ENCODE measurements around the gene DNMBP. TPM values are rescaled to one million over a fixed set of nuclear protein-coding genes. Genes with fewer than 3 reads are reported as not detected.
"Not testable (repeated sequence)": the region's sequence is repeated elsewhere in the genome, so short reads cannot be mapped to it uniquely, and the experiment has no call there.

Gene DNMBP
- total RNA-seq, 2 donors from 2014 or later, result 4.1 to 4.3 TPM

- Mint-ChIP-seq H3K9me3 (no peaks in the 10 kb centered on the region), H3K4me3 (no peak overlapping the region), H3K4me1 (ENCODE audit: low read depth in 2 of 2) (peaks cover under 1% of the 10 kb centered on the region in 2 donors), H3K36me3 (no peaks in the 10 kb centered on the region), H3K27ac (no peak overlapping the region), H3K27me3 (peaks cover 2 to 7% of the 10 kb centered on the region in 2 donors)
- DNase-seq (ENCODE audit: low spot score) (no peak), ATAC-seq (no peak)
These were observed 15.8 kb upstream of the DNMBP start for GRCh38 chr10:100025576-100025975.

DNA sequence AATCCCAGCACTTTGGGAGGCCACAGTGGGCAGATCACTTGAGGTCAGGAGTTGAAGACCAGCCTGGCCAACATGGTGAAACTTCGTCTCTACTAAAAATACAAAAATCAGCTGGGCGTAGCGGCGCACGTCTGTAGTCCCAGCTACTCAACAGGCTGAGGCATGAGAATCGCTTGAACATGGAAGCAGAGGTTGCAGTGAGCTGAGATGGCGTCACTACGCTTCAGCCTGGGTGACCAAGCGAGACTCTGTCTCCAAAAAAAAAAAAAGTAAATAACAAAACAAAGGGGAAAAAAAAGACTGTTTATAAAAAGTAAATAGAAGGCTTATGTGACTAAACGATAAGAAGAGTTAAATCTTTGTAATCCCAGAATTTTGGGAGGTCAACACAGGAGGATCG is 15.0 kb upstream of the DNMBP start:
- ATAC-seq, result no peak
- Mint-ChIP-seq H3K4me1 (ENCODE audit: low read depth in 2 of 2) (peaks cover 8 to 9% of the 10 kb centered on the region in 2 donors), H3K9me3 (no peaks in the 10 kb centered on the region), H3K4me3 (no peak overlapping the region), H3K27ac (no peak overlapping the region), H3K36me3 (no peaks in the 10 kb centered on the region), H3K27me3 (peaks cover 2 to 7% of the 10 kb centered on the region in 2 donors)
- DNase-seq (ENCODE audit: low spot score), result no peak

DNA sequence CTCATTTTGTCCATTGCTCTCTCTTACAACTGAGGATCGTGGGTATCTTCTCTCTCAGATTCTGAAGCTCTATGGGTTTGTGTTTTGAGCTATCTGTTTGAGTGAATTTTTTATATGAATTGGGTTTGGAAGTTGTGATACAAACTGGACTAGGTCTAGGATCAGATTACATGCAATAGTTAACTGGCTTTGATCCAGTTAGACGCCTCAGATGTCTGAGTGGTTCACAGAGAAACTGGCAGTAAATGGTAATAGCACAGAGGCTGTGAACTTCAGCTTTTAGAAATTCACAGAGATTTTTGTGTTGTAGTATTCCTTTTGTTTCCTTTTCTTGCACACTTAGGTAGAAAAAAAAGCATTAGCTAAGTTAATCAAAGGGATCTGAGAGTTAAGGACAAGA is 12.7 kb upstream of the DNMBP start:
- Mint-ChIP-seq H3K9me3 (no peaks in the 10 kb centered on the region), H3K27me3 (peaks cover 2 to 7% of the 10 kb centered on the region in 2 donors), H3K36me3 (no peaks in the 10 kb centered on the region), H3K4me3 (no peak overlapping the region), H3K27ac (no peak overlapping the region), H3K4me1 (ENCODE audit: low read depth in 2 of 2) (peaks cover 8 to 9% of the 10 kb centered on the region in 2 donors)
- ATAC-seq (no peak), DNase-seq (ENCODE audit: low spot score) (no peak)

DNA sequence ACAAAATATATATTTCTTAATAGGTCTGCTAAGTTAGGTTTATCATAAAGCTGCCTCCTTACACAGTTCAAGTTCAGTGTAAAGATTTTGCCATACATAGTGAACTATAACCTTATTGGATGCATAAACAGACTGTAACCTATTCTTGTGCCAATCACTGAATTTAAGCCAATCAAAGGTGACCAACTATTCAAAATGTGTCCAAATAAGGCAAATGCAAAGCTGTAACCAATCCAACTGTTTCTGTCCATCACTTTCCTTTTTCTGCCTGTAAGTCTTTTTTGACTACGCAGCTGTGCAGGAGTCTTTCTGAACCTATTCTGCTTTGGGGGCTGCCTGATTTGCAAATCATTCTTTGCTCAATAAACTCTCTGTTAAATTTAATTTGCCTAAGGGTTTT is 11.6 kb upstream of the DNMBP start:
- ATAC-seq (no peak), DNase-seq (ENCODE audit: low spot score) (no peak)
- Mint-ChIP-seq H3K27me3 (peaks cover 0 to 7% of the 10 kb centered on the region in 2 donors), H3K9me3 (no peaks in the 10 kb centered on the region), H3K36me3 (no peaks in the 10 kb centered on the region), H3K27ac (no peak overlapping the region), H3K4me1 (ENCODE audit: low read depth in 2 of 2) (peaks cover 8 to 9% of the 10 kb centered on the region in 2 donors), H3K4me3 (no peak overlapping the region)

DNA sequence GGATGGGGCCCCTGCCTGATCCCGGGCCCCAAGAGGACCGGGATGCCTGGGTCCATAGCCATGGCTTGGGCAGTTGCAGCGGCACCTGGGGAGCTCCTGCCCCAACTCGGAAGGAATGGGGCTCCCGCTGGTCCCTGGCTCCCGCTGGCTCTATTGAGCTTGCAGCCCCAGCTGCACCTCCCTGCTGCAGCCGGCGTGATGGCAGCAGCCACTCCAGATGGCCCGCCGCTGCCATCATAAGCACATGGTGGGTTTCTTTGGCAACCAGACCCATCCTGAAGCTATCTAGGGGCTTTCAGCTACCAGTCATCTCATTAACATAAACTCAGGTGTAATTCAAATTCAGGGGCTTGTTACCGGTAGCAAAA is 11.1 kb upstream of the DNMBP start:
- Mint-ChIP-seq H3K4me3 (no peak overlapping the region), H3K4me1 (ENCODE audit: low read depth in 2 of 2) (peaks cover 8 to 9% of the 10 kb centered on the region in 2 donors), H3K27ac (no peak overlapping the region), H3K9me3 (no peaks in the 10 kb centered on the region), H3K27me3 (peaks cover 0 to 7% of the 10 kb centered on the region in 2 donors), H3K36me3 (no peaks in the 10 kb centered on the region)
- no peak for DNase-seq (ENCODE audit: low spot score)
- ATAC-seq, result peak in 1 of 2 donors; percentile 43

- H3K4me1 Mint-ChIP-seq (ENCODE audit: low read depth in 2 of 2), result peaks cover 8 to 9% of the 10 kb centered on the region in 2 donors
- no peak for DNase-seq (ENCODE audit: low spot score)
These were observed 10.6 kb upstream of the DNMBP start for GRCh38 chr10:100020142-100020885.

GRCh38 chr10:100019787-100020141 is 10.0 kb upstream of the DNMBP start:
- no peak for DNase-seq (ENCODE audit: low spot score)
- ATAC-seq, result no peak
- Mint-ChIP-seq H3K36me3 (no peaks in the 10 kb centered on the region), H3K27me3 (peaks cover 0 to under 1% of the 10 kb centered on the region in 2 donors), H3K4me3 (no peak overlapping the region), H3K27ac (peak overlapping the region in 1 of 2 donors; percentile 1), H3K9me3 (no peaks in the 10 kb centered on the region), H3K4me1 (ENCODE audit: low read depth in 2 of 2) (peaks cover 8 to 9% of the 10 kb centered on the region in 2 donors)

More at GRCh38 chr10:100020142-100020885, 10.6 kb upstream of the DNMBP start:
- Mint-ChIP-seq H3K9me3 (no peaks in the 10 kb centered on the region), H3K27ac (peak overlapping the region in 1 of 2 donors; percentile 1), H3K36me3 (no peaks in the 10 kb centered on the region), H3K27me3 (peaks cover 0 to 6% of the 10 kb centered on the region in 2 donors), H3K4me3 (no peak overlapping the region)
- ATAC-seq, result peak; percentile 74 to 90

DNA sequence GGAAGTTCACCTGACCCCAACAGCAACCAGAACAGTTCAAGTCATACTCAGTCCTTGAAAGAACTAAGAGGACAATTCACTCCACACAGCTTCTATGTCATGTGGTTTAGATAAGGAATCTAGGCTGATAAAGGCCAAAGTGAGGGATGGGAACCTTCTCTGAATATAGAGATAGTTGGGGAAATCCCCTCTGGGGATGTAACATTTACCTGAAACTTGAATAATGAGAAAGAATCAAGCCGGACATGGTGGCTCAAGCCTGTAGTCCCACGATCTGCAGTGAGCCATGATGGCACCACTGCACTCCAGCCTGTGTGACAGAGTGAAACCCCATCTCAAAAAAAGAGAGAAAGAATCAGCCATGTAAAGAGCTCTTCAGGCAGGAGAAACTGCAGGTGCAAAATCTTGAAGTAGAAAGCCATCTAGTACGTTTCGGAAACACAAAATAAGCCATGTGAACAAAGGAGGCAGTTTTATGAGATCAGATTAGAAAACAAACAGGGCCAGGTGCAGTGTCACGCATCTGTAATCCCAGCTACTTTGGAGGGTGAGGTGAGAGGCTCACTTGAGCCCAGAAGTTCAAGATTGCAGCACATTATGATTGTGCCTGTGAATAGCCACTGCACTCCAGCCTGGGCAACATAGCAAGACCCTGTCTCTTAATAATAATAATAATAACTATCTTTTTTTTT is 4.5 kb upstream of the DNMBP start:
- H3K27ac Mint-ChIP-seq, result no peak overlapping the region
- ATAC-seq (no peak), DNase-seq (ENCODE audit: low spot score) (no peak)
- peaks cover 4 to 11% of the 10 kb centered on the region in 2 donors for H3K4me1 Mint-ChIP-seq (ENCODE audit: low read depth in 2 of 2)
- no peaks in the 10 kb centered on the region for H3K27me3 Mint-ChIP-seq
- H3K36me3 Mint-ChIP-seq, result no peaks in the 10 kb centered on the region
- no peak overlapping the region for H3K4me3 Mint-ChIP-seq
- no peaks in the 10 kb centered on the region for H3K9me3 Mint-ChIP-seq

DNA sequence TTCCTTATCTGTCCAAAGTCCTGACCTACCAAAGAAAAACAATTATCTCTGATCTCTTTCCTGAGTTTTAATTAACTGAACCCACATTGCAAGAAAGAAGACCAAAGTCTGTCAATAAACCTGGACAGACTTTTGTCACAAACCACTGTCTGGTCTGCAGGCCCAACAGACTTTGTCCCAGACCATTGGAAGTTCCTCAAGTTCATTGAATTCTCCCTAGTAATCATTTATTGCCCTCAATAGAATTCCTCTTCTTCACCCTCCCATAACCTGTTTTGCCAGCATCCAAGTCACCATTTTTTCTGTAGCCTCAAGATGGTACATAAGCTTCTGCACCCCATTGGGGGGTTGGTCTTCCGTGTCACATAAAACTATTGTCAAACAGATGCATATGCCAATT is 3.9 kb upstream of the DNMBP start:
- Mint-ChIP-seq H3K27me3 (no peaks in the 10 kb centered on the region), H3K27ac (no peak overlapping the region), H3K4me3 (no peak overlapping the region), H3K36me3 (no peaks in the 10 kb centered on the region), H3K4me1 (ENCODE audit: low read depth in 2 of 2) (peaks cover 9 to 16% of the 10 kb centered on the region in 2 donors), H3K9me3 (no peaks in the 10 kb centered on the region)
- DNase-seq (ENCODE audit: low spot score) (no peak), ATAC-seq (no peak)

DNA sequence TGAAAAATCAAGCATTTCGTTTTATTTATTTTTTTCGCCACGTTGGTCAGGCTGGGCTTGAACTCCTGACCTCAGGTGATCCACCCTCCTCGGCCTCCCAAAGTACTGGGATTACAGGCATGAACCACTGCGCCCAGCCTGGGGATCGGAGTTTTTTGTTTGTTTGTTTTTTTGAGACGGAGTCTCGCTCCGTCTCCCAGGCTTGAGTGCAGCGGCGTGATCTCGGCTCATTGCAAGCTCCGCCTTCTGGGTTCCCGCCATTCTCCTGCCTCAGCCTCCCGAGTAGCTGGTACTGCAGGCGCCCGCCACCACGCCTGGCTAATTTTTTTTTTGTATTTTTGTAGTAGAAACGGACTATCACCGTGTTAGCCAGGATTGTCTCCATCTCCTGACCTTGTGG is 2.2 kb upstream of the DNMBP start:
- not testable (repeated sequence) for DNase-seq (ENCODE audit: low spot score); H3K27ac Mint-ChIP-seq; H3K27me3 Mint-ChIP-seq; H3K36me3 Mint-ChIP-seq; ATAC-seq; H3K9me3 Mint-ChIP-seq; H3K4me3 Mint-ChIP-seq
- peaks cover 14 to 21% of the 10 kb centered on the region in 2 donors for H3K4me1 Mint-ChIP-seq (ENCODE audit: low read depth in 2 of 2)

- no peak for DNase-seq (ENCODE audit: low spot score)
- H3K27ac Mint-ChIP-seq, result peak overlapping the region in 1 of 2 donors; percentile 61
- H3K4me3 Mint-ChIP-seq, result peak overlapping the region; percentile 87
- peak; percentile 79 to 84 for ATAC-seq
- H3K27me3 Mint-ChIP-seq, result no peaks in the 10 kb centered on the region
- H3K4me1 Mint-ChIP-seq (ENCODE audit: low read depth in 2 of 2), result peaks cover 24 to 34% of the 10 kb centered on the region in 2 donors
- H3K36me3 Mint-ChIP-seq, result no peaks in the 10 kb centered on the region
- H3K9me3 Mint-ChIP-seq, result no peaks in the 10 kb centered on the region
These were observed 409 bp downstream of the DNMBP start for GRCh38 chr10:100009283-100009792.

DNA sequence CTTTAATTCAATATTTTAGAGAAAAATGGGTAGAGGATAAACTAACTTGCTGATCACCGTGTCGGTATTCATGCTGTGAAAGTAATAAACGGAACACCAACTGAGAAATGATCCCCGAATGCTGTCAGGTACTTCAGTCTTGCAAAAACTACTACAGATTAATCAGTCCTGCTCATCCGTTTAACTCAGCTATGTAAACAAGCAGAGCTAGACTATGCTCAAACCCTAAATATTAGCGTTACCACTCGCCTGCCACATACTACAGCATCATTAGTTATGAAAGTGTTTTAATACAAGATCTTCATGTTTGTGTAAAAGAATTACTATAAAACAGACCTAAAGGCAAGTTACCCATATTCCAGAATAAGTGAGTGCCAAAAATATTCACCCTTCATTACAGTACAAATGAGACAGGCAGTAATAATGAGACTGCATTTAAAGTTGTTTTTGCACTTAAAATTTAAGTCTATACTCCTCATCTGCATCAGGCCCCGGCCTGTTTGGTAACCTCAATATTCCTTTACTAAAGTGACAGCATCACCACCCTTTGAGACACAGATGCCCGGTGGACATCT is 952 bp downstream of the DNMBP start:
- Mint-ChIP-seq H3K36me3 (no peaks in the 10 kb centered on the region), H3K4me1 (ENCODE audit: low read depth in 2 of 2) (peaks cover 24 to 34% of the 10 kb centered on the region in 2 donors), H3K27me3 (no peaks in the 10 kb centered on the region), H3K27ac (peak overlapping the region in 1 of 2 donors; percentile 61), H3K9me3 (no peaks in the 10 kb centered on the region), H3K4me3 (peak overlapping the region; percentile 87)
- no peak for DNase-seq (ENCODE audit: low spot score)
- ATAC-seq, result no peak

- H3K27ac Mint-ChIP-seq, result peak overlapping the region in 1 of 2 donors; percentile 65
- H3K4me1 Mint-ChIP-seq (ENCODE audit: low read depth in 2 of 2), result peaks cover 24 to 34% of the 10 kb centered on the region in 2 donors
- no peaks in the 10 kb centered on the region for H3K36me3 Mint-ChIP-seq
- ATAC-seq, result no peak
- DNase-seq (ENCODE audit: low spot score), result no peak
- H3K27me3 Mint-ChIP-seq, result no peaks in the 10 kb centered on the region
- peak overlapping the region; percentile 87 for H3K4me3 Mint-ChIP-seq
- no peaks in the 10 kb centered on the region for H3K9me3 Mint-ChIP-seq
These were observed 1.6 kb downstream of the DNMBP start for GRCh38 chr10:100008142-100008522.

Measured in natural killer cell treated with Interleukin-12 subunit alpha and Interleukin-12 subunit beta and Interleukin-15 and Interleukin-18, amount 100 ng/mL, for 72 hours (primary cell).